Stimulated activated naive B cell treated with anti-CD40 and anti-IgM and Interleukin-4, amounts not matched to agents 10 μg/mL and 1 μg/mL and 100 μg/mL, for 72 hours (primary cell): ENCODE results near the gene TWSG1.
A peak's percentile ranks its signal among the peaks of the same experiment; 100 is the strongest.
"Not testable (repeated sequence)": the region's sequence is repeated elsewhere in the genome, so short reads cannot be mapped to it uniquely, and the experiment has no call there.

Experiments
- ATAC-seq, 2 donors: fragments of 150-1000 bp; cut with Tn5 transposase; replicated peaks; 2 replicates each; pipeline ENCODE4 v1.10.0; 2021; ENCODE audit warnings: moderate library complexity in 1 of 2
- DNase-seq: peaks from one replicate; pipeline ENCODE4 v3.0.0; 2021
- H3K27ac Mint-ChIP-seq: one replicate; pipeline ENCODE4 v1.8.0; 2022; ENCODE audit warnings: mild to moderate bottlenecking, mixed read lengths
- H3K27me3 Mint-ChIP-seq, 2 donors: one replicate each; pipeline ENCODE4 v1.8.0; 2022; ENCODE audit warnings: mixed read lengths in 2 of 2
- H3K36me3 Mint-ChIP-seq, 2 donors: one replicate each; pipeline ENCODE4 v1.8.0; 2022; ENCODE audit warnings: mixed read lengths in 2 of 2, mild to moderate bottlenecking in 1 of 2
- H3K4me1 Mint-ChIP-seq, 2 donors: one replicate each; pipeline ENCODE4 v1.8.0; 2022; ENCODE audit warnings: mixed read lengths in 2 of 2, mild to moderate bottlenecking in 1 of 2
- H3K4me3 Mint-ChIP-seq, 2 donors: one replicate each; pipeline ENCODE4 v1.8.0; 2022; ENCODE audit warnings: mild to moderate bottlenecking in 2 of 2, mixed read lengths in 2 of 2, moderate library complexity in 1 of 2
- H3K9me3 Mint-ChIP-seq, 2 donors: one replicate each; pipeline ENCODE4 v1.8.0; 2022; ENCODE audit warnings: mixed read lengths in 2 of 2, mild to moderate bottlenecking in 1 of 2

The TWSG1 gene

GRCh38 chr18:9386879-9387278 lies 52.3 kb downstream of the TWSG1 start:
- DNase-seq (no peak), ATAC-seq (no peak)
- no peaks in the 10 kb centered on the region for H3K27me3 Mint-ChIP-seq
- peaks cover 8 to 11% of the 10 kb centered on the region in 2 donors for H3K36me3 Mint-ChIP-seq
- peaks cover 4 to 5% of the 10 kb centered on the region in 2 donors for H3K9me3 Mint-ChIP-seq
- no peak overlapping the region for H3K4me3 Mint-ChIP-seq
- H3K27ac Mint-ChIP-seq, result no peak overlapping the region
- no peaks in the 10 kb centered on the region for H3K4me1 Mint-ChIP-seq

DNA sequence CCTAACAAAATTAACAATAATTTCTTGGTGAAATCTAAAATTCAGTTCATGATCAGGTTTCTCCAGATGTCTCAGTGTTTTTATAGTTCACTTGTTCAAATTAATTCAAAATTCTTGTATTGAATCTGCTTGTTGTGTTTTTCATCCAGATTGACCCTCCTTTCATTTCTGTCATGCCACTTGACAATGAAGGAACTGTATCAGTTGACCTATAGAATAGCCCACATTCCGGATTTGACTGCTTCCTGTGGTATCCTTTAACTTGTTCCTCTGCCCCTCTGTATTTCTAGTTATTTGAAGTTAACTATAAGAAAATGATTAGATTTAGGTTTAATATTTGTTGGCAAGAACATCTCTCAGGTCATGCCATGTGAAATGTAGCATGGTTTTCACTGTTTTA lies 53.3 kb downstream of the TWSG1 start:
- H3K9me3 Mint-ChIP-seq, result peaks cover 4 to 8% of the 10 kb centered on the region in 2 donors
- H3K4me1 Mint-ChIP-seq, result no peaks in the 10 kb centered on the region
- DNase-seq, result no peak
- H3K36me3 Mint-ChIP-seq, result peaks cover 15 to 17% of the 10 kb centered on the region in 2 donors
- ATAC-seq, result no peak
- H3K4me3 Mint-ChIP-seq, result no peak overlapping the region
- no peak overlapping the region for H3K27ac Mint-ChIP-seq
- H3K27me3 Mint-ChIP-seq, result no peaks in the 10 kb centered on the region

- Mint-ChIP-seq H3K27ac (no peak overlapping the region), H3K9me3 (peaks cover 4 to 8% of the 10 kb centered on the region in 2 donors), H3K4me1 (no peaks in the 10 kb centered on the region), H3K27me3 (no peaks in the 10 kb centered on the region), H3K36me3 (peaks cover 16 to 17% of the 10 kb centered on the region in 2 donors), H3K4me3 (no peak overlapping the region)
- ATAC-seq (no peak), DNase-seq (no peak)
These were observed 55.1 kb downstream of the TWSG1 start for GRCh38 chr18:9389706-9390105.

- peaks cover 25 to 26% of the 10 kb centered on the region in 2 donors for H3K36me3 Mint-ChIP-seq
- H3K4me1 Mint-ChIP-seq, result no peaks in the 10 kb centered on the region
- H3K4me3 Mint-ChIP-seq, result no peak overlapping the region
- ATAC-seq (no peak), DNase-seq (no peak)
- H3K9me3 Mint-ChIP-seq, result peaks cover 4 to 8% of the 10 kb centered on the region in 2 donors
- H3K27me3 Mint-ChIP-seq, result no peaks in the 10 kb centered on the region
- H3K27ac Mint-ChIP-seq, result no peak overlapping the region
These were observed 58.2 kb downstream of the TWSG1 start for GRCh38 chr18:9392726-9393125.

- no peaks in the 10 kb centered on the region for H3K4me1 Mint-ChIP-seq
- no peak overlapping the region for H3K4me3 Mint-ChIP-seq
- H3K27me3 Mint-ChIP-seq, result no peaks in the 10 kb centered on the region
- H3K27ac Mint-ChIP-seq, result no peak overlapping the region
- DNase-seq, result no peak
- H3K36me3 Mint-ChIP-seq, result peaks cover 25 to 26% of the 10 kb centered on the region in 2 donors
- peaks cover 4 to 8% of the 10 kb centered on the region in 2 donors for H3K9me3 Mint-ChIP-seq
- ATAC-seq, result no peak
These were observed 59.5 kb downstream of the TWSG1 start for GRCh38 chr18:9394046-9394445.

DNA sequence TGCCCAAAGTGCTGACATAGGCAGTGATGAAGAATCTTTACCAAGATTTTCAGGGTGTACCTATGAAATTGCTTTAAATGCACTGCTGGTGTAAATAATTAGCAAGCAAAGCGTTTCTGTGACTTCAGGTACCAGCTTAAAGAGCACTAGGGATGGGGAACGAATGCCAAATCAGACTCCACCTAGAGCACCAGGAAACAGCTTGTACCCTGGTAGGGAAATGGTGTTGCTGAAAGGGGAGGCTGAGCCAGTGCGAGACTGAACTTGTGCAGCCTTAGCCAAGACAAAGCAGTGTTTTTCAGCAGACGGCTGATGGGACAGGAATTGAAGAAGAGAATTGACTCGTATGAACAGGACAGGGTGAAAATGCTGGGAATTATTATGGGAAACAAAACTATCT lies 65.6 kb downstream of the TWSG1 start:
- Mint-ChIP-seq H3K9me3 (peaks cover 3 to 4% of the 10 kb centered on the region in 2 donors), H3K27me3 (no peaks in the 10 kb centered on the region), H3K27ac (no peak overlapping the region), H3K4me1 (peaks cover 6 to 15% of the 10 kb centered on the region in 2 donors), H3K4me3 (no peak overlapping the region), H3K36me3 (peaks cover 10 to 11% of the 10 kb centered on the region in 2 donors)
- no peak for DNase-seq
- ATAC-seq, result no peak

- Mint-ChIP-seq H3K36me3 (peaks cover 10 to 15% of the 10 kb centered on the region in 2 donors), H3K27ac (no peak overlapping the region), H3K4me3 (no peak overlapping the region), H3K27me3 (no peaks in the 10 kb centered on the region), H3K4me1 (peaks cover 8 to 17% of the 10 kb centered on the region in 2 donors), H3K9me3 (peaks cover 3 to 4% of the 10 kb centered on the region in 2 donors)
- DNase-seq (no peak), ATAC-seq (no peak)
These were observed 66.6 kb downstream of the TWSG1 start for GRCh38 chr18:9401176-9401575.

DNA sequence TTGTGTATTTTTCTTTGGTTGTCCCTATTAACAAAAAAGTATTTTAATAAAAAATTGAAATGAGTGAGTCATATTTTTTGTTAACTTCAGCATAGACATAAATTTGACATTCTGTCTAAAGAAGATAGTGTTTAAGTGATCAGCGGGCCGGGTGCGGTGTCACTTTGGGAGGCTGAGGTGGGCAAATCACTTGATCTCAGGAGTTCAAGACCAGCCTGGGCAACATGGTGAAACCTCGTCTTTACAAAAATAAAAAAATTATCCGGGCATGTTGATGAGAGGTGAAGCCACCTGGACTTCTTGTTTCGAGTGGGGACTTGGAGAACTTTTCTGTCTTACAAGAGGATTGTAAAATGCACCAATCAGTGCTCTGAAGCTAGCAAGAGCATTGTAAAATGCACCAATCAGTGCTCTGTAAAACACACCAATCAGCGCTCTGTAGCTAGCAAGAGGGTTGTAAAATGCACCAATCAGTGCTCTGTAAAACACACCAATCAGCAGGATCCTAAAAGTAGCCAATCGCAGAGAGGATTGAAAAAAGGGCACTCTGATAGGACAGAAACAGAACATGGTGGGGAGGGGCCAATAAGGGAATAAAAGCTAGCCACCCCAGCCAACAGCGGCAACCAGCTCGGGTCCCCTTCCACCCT lies 67.9 kb downstream of the TWSG1 start:
- not testable (repeated sequence) for H3K4me3 Mint-ChIP-seq, ATAC-seq, H3K27me3 Mint-ChIP-seq, H3K36me3 Mint-ChIP-seq, DNase-seq, H3K9me3 Mint-ChIP-seq, H3K27ac Mint-ChIP-seq
- H3K4me1 Mint-ChIP-seq, result peaks cover 8 to 17% of the 10 kb centered on the region in 2 donors

GRCh38 chr18:9403795-9404564 lies 69.4 kb downstream of the TWSG1 start:
- H3K36me3 Mint-ChIP-seq, result peaks cover 3 to 9% of the 10 kb centered on the region in 2 donors
- peak overlapping the region; percentile 82 for H3K4me3 Mint-ChIP-seq
- peak; percentile 10 to 13 for ATAC-seq
- H3K27me3 Mint-ChIP-seq, result no peaks in the 10 kb centered on the region
- no peak for DNase-seq
- peaks cover 3 to 4% of the 10 kb centered on the region in 2 donors for H3K9me3 Mint-ChIP-seq
- H3K4me1 Mint-ChIP-seq, result peaks cover 8 to 17% of the 10 kb centered on the region in 2 donors
- peak overlapping the region; percentile 91 for H3K27ac Mint-ChIP-seq

- ATAC-seq, result peak; percentile 90 to 92
- H3K9me3 Mint-ChIP-seq, result peaks cover 3 to 4% of the 10 kb centered on the region in 2 donors
- no peaks in the 10 kb centered on the region for H3K27me3 Mint-ChIP-seq
- H3K4me1 Mint-ChIP-seq, result peaks cover 8 to 17% of the 10 kb centered on the region in 2 donors
- H3K36me3 Mint-ChIP-seq, result peaks cover 3 to 9% of the 10 kb centered on the region in 2 donors
- peak overlapping the region; percentile 82 for H3K4me3 Mint-ChIP-seq
- peak overlapping the region; percentile 91 for H3K27ac Mint-ChIP-seq
- peak; percentile 28 for DNase-seq
These were observed 70.0 kb downstream of the TWSG1 start for GRCh38 chr18:9404565-9405060.

- peaks cover 3 to 4% of the 10 kb centered on the region in 2 donors for H3K9me3 Mint-ChIP-seq
- peaks cover 3 to 9% of the 10 kb centered on the region in 2 donors for H3K36me3 Mint-ChIP-seq
- peak overlapping the region; percentile 82 for H3K4me3 Mint-ChIP-seq
- no peaks in the 10 kb centered on the region for H3K27me3 Mint-ChIP-seq
- peaks cover 8 to 17% of the 10 kb centered on the region in 2 donors for H3K4me1 Mint-ChIP-seq
- DNase-seq (no peak), ATAC-seq (no peak)
- peak overlapping the region; percentile 91 for H3K27ac Mint-ChIP-seq
These were observed 70.6 kb downstream of the TWSG1 start for GRCh38 chr18:9405130-9405529.

- Mint-ChIP-seq H3K36me3 (peaks cover 3 to 9% of the 10 kb centered on the region in 2 donors), H3K9me3 (peaks cover 3 to 4% of the 10 kb centered on the region in 2 donors), H3K4me1 (peaks cover 8 to 17% of the 10 kb centered on the region in 2 donors), H3K4me3 (peak overlapping the region in 1 of 2 donors; percentile 52), H3K27ac (peak overlapping the region; percentile 75), H3K27me3 (no peaks in the 10 kb centered on the region)
- DNase-seq (no peak), ATAC-seq (no peak)
These were observed 71.4 kb downstream of the TWSG1 start for GRCh38 chr18:9405977-9406376.

DNA sequence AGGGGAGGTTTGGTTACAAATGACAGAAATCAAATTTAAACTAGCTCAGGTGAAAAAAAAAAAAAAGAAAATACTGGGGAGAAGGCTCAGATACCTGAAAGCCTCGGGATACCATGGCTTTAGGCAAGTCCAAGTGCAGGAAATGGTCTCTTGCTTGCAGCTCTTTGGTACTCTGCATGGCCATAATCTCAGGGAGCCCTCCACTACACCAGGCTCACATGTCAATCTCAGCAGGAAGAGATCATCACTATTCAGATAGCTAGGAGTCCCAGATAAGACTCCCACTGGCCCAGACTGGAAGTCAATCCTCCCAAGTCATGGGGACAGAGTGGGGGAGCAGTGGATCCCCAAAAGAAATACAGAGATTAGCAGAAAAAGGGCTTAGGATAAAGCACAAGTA lies 75.9 kb downstream of the TWSG1 start:
- no peaks in the 10 kb centered on the region for H3K27me3 Mint-ChIP-seq
- peaks cover 0 to 6% of the 10 kb centered on the region in 2 donors for H3K36me3 Mint-ChIP-seq
- no peaks in the 10 kb centered on the region for H3K9me3 Mint-ChIP-seq
- DNase-seq, result no peak
- no peak for ATAC-seq
- H3K4me3 Mint-ChIP-seq, result no peak overlapping the region
- no peak overlapping the region for H3K27ac Mint-ChIP-seq
- H3K4me1 Mint-ChIP-seq, result peaks cover 0 to 3% of the 10 kb centered on the region in 2 donors

DNA sequence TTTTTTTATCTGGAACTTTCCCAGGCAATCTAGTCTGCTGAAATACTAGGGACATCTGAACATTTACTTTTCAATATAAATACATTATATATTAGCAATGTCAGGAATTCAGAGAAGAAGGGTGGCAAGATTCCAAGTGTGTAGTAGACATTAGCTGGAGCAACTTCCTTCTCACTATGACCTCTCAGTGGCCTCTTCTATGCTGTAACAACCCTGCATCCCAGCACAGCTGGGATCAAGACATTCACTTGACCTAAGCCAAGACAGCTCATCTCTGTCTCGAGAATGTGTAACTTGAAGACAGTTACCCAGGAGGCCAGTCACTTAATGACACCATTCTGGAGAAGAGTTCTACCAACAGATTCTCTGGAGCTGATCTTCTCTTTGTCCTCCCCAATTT lies 79.0 kb downstream of the TWSG1 start:
- Mint-ChIP-seq H3K4me1 (no peaks in the 10 kb centered on the region), H3K4me3 (no peak overlapping the region), H3K27me3 (no peaks in the 10 kb centered on the region), H3K36me3 (no peaks in the 10 kb centered on the region), H3K27ac (no peak overlapping the region), H3K9me3 (no peaks in the 10 kb centered on the region)
- ATAC-seq (no peak), DNase-seq (no peak)
